SK-N-MC (cell line): Measurements from ENCODE around the gene TAGLN3.

Source experiments
- DNase-seq: peaks from one replicate; pipeline ENCODE4 v3.0.0-alpha.2; 2011; ENCODE audit warnings: low read depth, low spot score
- H3K27ac ChIP-seq: fragments of 200-600 bp; sonication (generic); 2 replicates; pipeline ENCODE4 v1.5.1; 2016; ENCODE audit warnings: mixed run types
- H3K36me3 ChIP-seq: fragments of 200-600 bp; sonication (generic); 2 replicates; pipeline ENCODE4 v1.6.1; 2017; ENCODE audit warnings: antibody characterized with exemption, low read length, mixed read lengths; ENCODE audit not compliant: insufficient read depth
- H3K4me3 ChIP-seq: fragments of 200-600 bp; sonication (generic); 2 replicates; pipeline ENCODE4 v1.5.1; 2016
- H3K9ac ChIP-seq: fragments of 200-600 bp; sonication (generic); 2 replicates; pipeline ENCODE4 v1.8.0; 2017; ENCODE audit warnings: mixed run types, mixed read lengths; ENCODE audit not compliant: insufficient read length
- H3K9me3 ChIP-seq: fragments of 200-600 bp; sonication (generic); 2 replicates; pipeline ENCODE4 v1.6.1; 2017; ENCODE audit warnings: low read depth, mild to moderate bottlenecking, antibody characterized with exemption, low read length, moderate library complexity, mixed read lengths
- EZH2 ChIP-seq: fragments of 200-600 bp; sonication (generic); IDR thresholded peaks from one replicate; pipeline ENCODE4 v1.6.1; 2017; ENCODE audit warnings: antibody characterized with exemption
- FOXP2 ChIP-seq: optimal IDR thresholded peaks from 2 replicates; pipeline ENCODE3; 2011; ENCODE audit warnings: mild to moderate bottlenecking, moderate library complexity; ENCODE audit not compliant: insufficient read depth; ENCODE audit errors: extremely low read length, control extremely low read depth
- POLR2AphosphoS5 ChIP-seq: IDR thresholded peaks from 2 replicates; pipeline ENCODE4 v1.6.1; 2012; ENCODE audit warnings: mild to moderate bottlenecking, low read depth, low read length, borderline replicate concordance

The TAGLN3 gene

DNA sequence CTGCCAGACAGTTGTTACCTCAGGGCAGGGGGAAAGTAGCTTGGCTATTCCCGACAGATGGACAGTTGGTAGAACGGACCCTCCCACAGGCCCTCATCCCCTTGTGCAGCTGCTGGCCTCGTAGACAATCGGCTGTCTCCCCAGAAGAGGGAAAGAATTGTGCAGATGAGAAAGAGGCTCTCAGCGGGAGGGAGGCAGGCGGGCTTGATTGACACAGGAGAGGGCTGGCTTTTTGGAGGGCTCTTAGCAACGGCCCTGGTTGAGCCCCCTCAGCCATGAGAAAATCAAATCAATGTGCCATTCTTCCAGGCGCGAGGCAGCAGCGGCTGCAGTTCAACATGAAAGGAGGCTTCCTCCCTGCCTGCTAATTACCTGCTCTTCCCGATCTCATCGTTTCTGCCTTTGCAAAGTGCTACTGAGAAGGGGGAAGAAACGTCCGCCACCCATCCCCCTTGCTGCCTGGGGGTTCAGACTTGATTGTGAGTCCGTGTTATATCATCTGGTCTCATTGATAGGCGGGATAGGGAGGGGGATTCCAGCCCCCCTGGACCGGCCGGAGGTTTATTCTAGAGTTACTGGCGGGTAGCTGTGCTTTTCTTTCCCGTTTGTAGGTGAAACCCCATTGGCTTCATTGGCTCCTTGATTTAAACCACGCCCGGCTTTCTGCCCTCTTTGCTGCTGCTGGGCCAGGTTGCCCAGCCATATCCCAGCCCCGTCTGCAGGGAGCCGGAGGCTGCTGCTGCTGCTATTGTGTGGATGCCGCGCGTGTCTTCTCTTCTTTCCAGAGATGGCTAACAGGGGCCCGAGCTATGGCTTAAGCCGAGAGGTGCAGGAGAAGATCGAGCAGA is at the start of gene TAGLN3:
TAGLN3 (plus strand) TSS at position 287 of the 848 bp plus-strand sequence; CDS start at position 788, 501 bp downstream.
- no peak within 1 kb of the TSS for H3K27ac ChIP-seq
- no peak for TF ChIP-seq POLR2AphosphoS5
- TF ChIP-seq FOXP2, result no peak
- TF ChIP-seq EZH2, result no peak
- DNase-seq, result no peak
- H3K4me3 ChIP-seq, result no peak within 1 kb of the TSS
- H3K9ac ChIP-seq, result no peak within 1 kb of the TSS
- H3K36me3 ChIP-seq, result no peaks in the 10 kb centered on the region
- H3K9me3 ChIP-seq, result no peaks in the 10 kb centered on the region

DNA sequence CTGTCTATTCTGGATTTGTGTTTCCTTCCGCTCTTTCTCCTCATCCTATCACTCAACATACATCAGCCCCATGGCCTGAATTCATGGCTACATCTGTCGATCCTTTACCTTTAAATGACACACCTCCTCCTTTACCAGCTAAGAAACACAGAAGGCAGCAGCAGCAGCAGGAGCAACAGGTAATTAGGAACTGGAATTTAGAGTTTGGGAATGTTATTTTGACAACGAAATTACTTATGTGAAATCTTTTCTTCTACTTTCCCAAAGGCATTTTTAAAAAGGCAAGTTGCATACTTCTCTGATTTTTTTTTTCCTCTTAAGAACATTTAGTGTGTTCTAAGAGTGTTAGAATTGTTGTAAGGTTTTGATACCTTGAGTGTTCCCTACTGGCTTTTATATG is 49.0 kb upstream of the TAGLN3 start:
- no peak overlapping the region for H3K27ac ChIP-seq
- no peaks in the 10 kb centered on the region for H3K9me3 ChIP-seq
- no peaks in the 10 kb centered on the region for H3K36me3 ChIP-seq
- DNase-seq, result no peak
- TF ChIP-seq EZH2 (no peak), POLR2AphosphoS5 (no peak), FOXP2 (no peak)
- H3K4me3 ChIP-seq, result no peak overlapping the region
- no peak overlapping the region for H3K9ac ChIP-seq

DNA sequence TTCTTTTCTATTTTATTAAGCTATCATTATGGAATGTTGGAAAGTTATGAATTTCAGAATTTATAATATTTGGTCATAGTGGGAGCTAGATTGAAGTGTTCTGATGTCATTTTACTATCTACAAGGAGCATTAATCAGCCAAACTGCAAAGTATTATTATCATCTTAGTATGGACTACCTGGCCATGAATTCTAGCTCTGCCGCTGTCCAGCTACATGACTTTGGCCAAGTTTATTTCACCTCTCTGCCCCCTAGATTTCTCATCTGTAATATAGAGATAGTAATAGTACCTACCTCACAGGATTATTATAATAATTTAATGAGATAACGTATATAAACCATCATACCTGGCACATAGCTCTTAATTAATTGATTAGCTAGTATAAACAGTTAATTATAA is 47.7 kb upstream of the TAGLN3 start:
- H3K9me3 ChIP-seq, result no peaks in the 10 kb centered on the region
- no peak for DNase-seq
- no peak for TF ChIP-seq POLR2AphosphoS5
- H3K9ac ChIP-seq, result no peak overlapping the region
- no peak overlapping the region for H3K4me3 ChIP-seq
- H3K27ac ChIP-seq, result no peak overlapping the region
- no peaks in the 10 kb centered on the region for H3K36me3 ChIP-seq

DNA sequence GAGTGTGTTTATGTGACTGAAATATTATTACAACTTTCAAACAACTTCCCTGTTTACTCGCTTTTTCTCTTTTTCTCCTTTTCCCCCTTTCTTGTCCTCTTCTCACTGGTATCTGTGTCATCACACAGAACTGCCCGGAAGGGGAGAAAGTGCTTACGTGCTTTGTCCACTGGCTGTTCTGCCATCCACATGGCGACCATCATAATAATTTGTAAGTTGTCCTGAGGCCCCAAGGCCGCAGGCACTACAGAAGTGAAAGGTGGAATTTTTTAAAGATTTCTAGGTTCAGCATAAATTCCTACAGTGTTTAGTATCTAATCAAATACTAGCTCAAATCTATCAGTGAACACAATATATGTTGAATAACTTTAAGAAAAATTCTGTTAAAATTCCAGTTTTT is 46.6 kb upstream of the TAGLN3 start:
- Histone ChIP-seq H3K27ac (no peak overlapping the region), H3K9ac (no peak overlapping the region), H3K36me3 (no peaks in the 10 kb centered on the region), H3K4me3 (no peak overlapping the region), H3K9me3 (no peaks in the 10 kb centered on the region)
- no peak for DNase-seq
- no peak for TF ChIP-seq FOXP2
- no peak for TF ChIP-seq EZH2
- no peak for TF ChIP-seq POLR2AphosphoS5

DNA sequence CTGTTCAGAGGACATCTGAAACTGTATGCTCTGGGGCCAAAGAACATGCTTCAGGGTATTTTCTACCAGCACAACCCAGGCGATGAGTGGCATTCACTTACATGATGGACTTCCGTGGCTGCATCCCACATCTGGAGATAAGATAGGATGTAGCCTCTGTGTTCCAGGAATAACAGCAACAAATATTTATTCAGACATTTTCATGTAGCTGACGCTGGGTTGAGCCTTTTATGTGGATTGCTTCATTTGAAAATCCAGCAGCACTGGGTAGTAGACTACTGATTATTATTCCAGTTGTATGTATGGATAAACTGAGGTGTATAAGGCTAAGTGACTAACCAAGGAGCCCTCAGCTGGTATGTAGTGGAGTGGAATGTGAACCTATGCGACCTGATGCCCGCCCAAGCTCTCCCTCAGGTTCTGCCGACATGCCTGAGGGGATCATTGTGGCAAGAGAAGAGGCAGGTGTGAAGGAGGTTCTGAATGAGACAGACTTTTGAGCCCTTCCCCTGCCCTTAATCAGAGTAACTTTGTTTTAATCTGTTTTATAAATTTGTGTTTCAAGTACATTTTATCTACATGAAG is 45.8 kb upstream of the TAGLN3 start:
- TF ChIP-seq EZH2 (no peak), POLR2AphosphoS5 (no peak), FOXP2 (no peak)
- no peaks in the 10 kb centered on the region for H3K36me3 ChIP-seq
- no peaks in the 10 kb centered on the region for H3K9me3 ChIP-seq
- no peak overlapping the region for H3K9ac ChIP-seq
- no peak for DNase-seq
- no peak overlapping the region for H3K27ac ChIP-seq
- no peak overlapping the region for H3K4me3 ChIP-seq

DNA sequence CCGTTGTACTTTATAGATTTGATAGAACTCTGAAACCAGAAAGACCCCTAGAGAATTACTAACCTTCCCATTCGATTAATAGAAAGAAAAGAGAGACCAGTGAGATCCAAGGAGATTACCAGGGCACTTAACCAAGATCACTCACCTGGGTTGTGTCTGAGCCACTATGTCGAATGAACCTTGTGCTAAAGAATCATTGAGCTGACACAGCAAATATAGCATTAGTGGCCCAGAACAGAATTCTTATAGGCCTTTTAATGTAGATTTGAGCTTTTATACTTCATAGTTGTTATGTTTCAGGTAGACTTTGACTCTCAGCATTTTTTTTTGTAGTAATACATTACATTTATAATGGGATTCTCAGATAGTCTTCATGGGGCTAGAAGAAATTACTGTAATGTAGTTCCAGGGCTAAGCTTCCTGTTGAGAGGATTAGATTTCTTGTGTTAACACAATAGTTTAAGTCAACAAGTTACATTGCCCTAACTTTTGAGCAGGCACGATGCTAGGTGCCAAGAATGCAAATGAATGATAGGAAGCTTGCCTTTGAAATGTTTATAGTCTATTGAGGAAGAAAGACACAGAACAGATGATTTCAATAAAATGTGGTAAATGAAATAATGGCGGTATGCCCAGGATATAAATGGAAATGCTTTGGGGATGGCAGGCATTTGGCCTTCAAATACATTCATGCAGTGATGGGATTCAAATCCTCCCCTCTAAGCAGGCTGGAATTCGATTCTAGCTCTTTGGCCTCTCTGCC is 44.3 kb upstream of the TAGLN3 start:
- DNase-seq, result no peak
- Histone ChIP-seq H3K36me3 (no peaks in the 10 kb centered on the region), H3K4me3 (no peak overlapping the region; the same call in 1 of the 2 replicates), H3K9ac (no peak overlapping the region), H3K9me3 (no peaks in the 10 kb centered on the region), H3K27ac (no peak overlapping the region)
- TF ChIP-seq EZH2 (no peak), FOXP2 (peak; percentile 8)

DNA sequence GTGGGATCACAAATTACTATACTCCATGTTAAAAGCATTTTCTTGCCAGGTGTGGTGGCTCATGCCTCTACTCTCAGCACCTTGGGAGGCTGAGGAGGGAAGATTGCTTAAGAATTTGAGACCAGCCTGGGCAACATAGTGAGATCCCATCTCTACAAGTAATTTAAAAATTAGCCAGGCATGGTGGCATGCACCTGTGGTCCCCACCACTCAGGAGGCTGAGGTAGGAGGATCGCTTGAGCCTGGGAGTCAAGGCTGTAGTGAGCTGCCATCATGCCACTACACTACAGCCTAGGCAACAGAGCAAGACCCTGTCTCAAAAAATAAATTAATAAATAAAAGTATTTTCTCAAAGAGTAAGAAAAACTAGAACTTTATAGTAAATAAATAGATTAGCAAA is 42.8 kb upstream of the TAGLN3 start:
- Histone ChIP-seq H3K4me3 (no peak overlapping the region), H3K9me3 (no peaks in the 10 kb centered on the region), H3K36me3 (no peaks in the 10 kb centered on the region), H3K9ac (no peak overlapping the region), H3K27ac (no peak overlapping the region)
- DNase-seq, result no peak
- no peak for TF ChIP-seq FOXP2
- no peak for TF ChIP-seq EZH2
- TF ChIP-seq POLR2AphosphoS5, result no peak

DNA sequence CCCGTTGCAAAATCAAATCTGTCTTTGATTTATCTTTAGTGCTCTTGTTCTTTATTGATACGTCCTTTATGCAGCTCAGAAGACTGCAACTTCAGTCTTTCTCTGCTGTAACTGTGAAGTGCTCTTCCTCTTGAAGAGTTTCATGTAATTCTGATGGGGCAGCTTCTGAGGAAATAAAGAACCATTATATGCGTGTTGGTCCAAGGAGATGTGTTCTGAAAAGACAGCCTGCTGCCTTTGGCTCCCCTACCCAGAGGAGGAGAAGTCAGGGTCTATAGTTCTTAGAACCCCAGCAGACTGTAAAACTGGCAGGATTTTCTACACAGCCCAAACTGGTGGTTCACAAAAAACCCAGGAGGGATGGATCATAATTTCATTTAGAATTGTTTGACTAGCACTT is 42.3 kb upstream of the TAGLN3 start:
- Histone ChIP-seq H3K27ac (no peak overlapping the region), H3K4me3 (no peak overlapping the region), H3K9ac (no peak overlapping the region), H3K36me3 (no peaks in the 10 kb centered on the region), H3K9me3 (no peaks in the 10 kb centered on the region)
- TF ChIP-seq POLR2AphosphoS5 (no peak), FOXP2 (no peak), EZH2 (no peak)
- no peak for DNase-seq
